Upper lobe of right lung (tissue), 1 donor: ENCODE results near the gene DGAT2L6. TPM values are rescaled to one million over a fixed set of nuclear protein-coding genes. Genes with fewer than 3 reads are reported as not detected.
"Not testable (repeated sequence)": the region's sequence is repeated elsewhere in the genome, so short reads cannot be mapped to it uniquely, and the experiment has no call there.

Experiments
- ATAC-seq: fragments of 200-7000 bp; cut with Tn5 transposase; one replicate; pipeline ENCODE4 v1.9.1; 2020; ENCODE audit warnings: mild to moderate bottlenecking, moderate library complexity
- DNase-seq: peaks from one replicate; pipeline ENCODE4 v3.0.0-alpha.2; 2020
- H3K27ac ChIP-seq: fragments of 200-600 bp; one replicate; pipeline ENCODE4 v1.8.0; 2022
- H3K27me3 ChIP-seq: fragments of 200-600 bp; one replicate; pipeline ENCODE4 v1.8.0; 2022; ENCODE audit warnings: mild to moderate bottlenecking
- H3K36me3 ChIP-seq: fragments of 200-600 bp; one replicate; pipeline ENCODE4 v1.8.0; 2022
- H3K4me1 ChIP-seq: fragments of 200-600 bp; one replicate; pipeline ENCODE4 v1.8.0; 2022
- H3K4me3 ChIP-seq: fragments of 200-600 bp; one replicate; pipeline ENCODE4 v1.8.0; 2022; ENCODE audit warnings: mild to moderate bottlenecking
- H3K9me3 ChIP-seq: fragments of 200-600 bp; one replicate; pipeline ENCODE4 v1.8.0; 2022
- intact Hi-C: fragments of 100-400 bp; cut with DNase I; formaldehyde crosslinking; loops from one replicate; pipeline ENCODE4 v1.11.0; 2022
- total RNA-seq: library from RNA; stranded (reverse); fragmentation: NEBNext Ultra II Directional; extraction: Animal tissue kit (Norgen Biotek cat#: 25700); gene quantifications from one replicate; pipeline ENCODE4 v1.2.1, GENCODE V29; 2021
- TF ChIP-seq, protein P1 (sequence below): fragments of 200-600 bp; IDR thresholded peaks from one replicate; pipeline ENCODE4 v1.8.0; 2022; ENCODE audit warnings: antibody characterized with exemption
- donor health status: DM: no; HTN: yes; CAD: no; lungs with severe emphysema.

The DGAT2L6 gene
- total RNA-seq, 1 donor from 2014 or later = not detected

DNA sequence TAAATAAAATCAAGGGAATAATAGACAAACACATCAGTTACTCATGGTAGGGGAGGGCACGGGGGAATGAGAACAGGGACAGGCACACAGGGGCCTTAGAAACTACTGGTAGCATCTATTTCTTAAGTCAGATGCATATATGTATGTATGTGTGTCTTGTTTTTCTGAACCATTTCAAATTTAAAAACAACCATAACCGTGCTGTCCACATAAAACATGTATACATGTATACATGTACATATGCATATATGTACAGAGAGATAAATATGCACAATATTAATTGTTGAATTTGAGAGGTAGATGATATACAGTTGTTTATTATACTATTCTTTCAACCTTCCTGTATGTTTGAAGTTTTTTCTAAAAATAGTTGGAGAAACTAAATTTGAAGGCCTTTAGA lies 49.4 kb downstream of the DGAT2L6 start:
- intact Hi-C loops = no loop called here
- H3K4me1 ChIP-seq = no peaks in the 10 kb centered on the region
- ATAC-seq = no peak
- no peaks in the 10 kb centered on the region for H3K36me3 ChIP-seq
- H3K27me3 ChIP-seq = no peaks in the 10 kb centered on the region
- TF ChIP-seq, protein P1, sequence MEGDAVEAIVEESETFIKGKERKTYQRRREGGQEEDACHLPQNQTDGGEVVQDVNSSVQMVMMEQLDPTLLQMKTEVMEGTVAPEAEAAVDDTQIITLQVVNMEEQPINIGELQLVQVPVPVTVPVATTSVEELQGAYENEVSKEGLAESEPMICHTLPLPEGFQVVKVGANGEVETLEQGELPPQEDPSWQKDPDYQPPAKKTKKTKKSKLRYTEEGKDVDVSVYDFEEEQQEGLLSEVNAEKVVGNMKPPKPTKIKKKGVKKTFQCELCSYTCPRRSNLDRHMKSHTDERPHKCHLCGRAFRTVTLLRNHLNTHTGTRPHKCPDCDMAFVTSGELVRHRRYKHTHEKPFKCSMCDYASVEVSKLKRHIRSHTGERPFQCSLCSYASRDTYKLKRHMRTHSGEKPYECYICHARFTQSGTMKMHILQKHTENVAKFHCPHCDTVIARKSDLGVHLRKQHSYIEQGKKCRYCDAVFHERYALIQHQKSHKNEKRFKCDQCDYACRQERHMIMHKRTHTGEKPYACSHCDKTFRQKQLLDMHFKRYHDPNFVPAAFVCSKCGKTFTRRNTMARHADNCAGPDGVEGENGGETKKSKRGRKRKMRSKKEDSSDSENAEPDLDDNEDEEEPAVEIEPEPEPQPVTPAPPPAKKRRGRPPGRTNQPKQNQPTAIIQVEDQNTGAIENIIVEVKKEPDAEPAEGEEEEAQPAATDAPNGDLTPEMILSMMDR = no peak
- no peaks in the 10 kb centered on the region for H3K9me3 ChIP-seq
- DNase-seq = no peak
- no peak overlapping the region for H3K27ac ChIP-seq
- no peak overlapping the region for H3K4me3 ChIP-seq

DNA sequence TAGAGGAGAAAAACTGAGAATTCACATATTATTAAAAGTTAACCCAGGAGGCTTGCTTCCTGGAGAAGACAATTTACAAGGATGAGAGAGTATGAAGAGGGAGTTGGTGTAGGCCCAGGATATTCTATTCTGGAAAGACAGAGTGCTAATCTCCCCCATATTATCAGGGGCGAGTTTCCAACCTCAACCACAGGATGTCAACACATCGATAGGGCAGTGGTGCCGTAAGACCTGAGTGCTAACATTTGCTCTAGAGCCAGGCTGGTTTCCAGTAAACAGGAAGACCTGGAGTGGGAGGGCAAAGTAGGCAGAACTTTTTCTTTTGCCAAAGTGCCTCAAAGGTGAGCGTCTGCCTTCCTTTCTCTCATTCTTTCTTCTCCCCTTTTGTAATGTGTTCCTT lies 54.4 kb downstream of the DGAT2L6 start:
- Histone ChIP-seq H3K4me1 (no peaks in the 10 kb centered on the region), H3K27me3 (no peaks in the 10 kb centered on the region)
- TF ChIP-seq, protein P1 = no peak

DNA sequence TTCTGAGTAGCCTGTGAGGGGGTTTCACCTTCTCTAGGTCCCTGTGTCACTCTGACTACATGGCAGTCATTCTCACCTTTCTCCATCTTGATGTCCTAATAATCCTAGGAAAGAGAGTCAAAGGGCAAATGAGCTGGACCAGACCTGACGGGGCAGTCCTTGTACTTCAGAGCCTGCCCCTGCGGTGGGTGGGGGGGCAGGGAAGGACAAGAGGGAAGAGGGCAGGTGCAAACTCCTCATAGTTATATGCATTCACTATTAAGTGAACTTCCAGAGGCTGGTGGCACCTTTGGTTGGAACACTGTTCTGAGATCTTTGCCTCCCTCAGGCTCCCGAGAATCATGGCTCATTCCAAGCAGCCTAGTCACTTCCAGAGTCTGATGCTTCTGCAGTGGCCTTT lies 57.1 kb downstream of the DGAT2L6 start, which contains the start of gene AWAT1:
Gene AWAT1 (plus strand): TSS at position 301 of the 400 bp plus-strand sequence. CDS start 41 bp downstream, at position 342.
- no peaks in the 10 kb centered on the region for H3K27me3 ChIP-seq
- no peaks in the 10 kb centered on the region for H3K9me3 ChIP-seq
- H3K27ac ChIP-seq = no peak within 1 kb of the TSS
- TF ChIP-seq, protein P1 = no peak
- DNase-seq (no peak), ATAC-seq (no peak)
- intact Hi-C loops = no loop called here
- H3K36me3 ChIP-seq = no peaks in the 10 kb centered on the region
- no peaks in the 10 kb centered on the region for H3K4me1 ChIP-seq
- no peak within 1 kb of the TSS for H3K4me3 ChIP-seq

More for the DNA sequence above, 54.4 kb downstream of the DGAT2L6 start:
- intact Hi-C loops = no loop called here
- Histone ChIP-seq H3K36me3 (no peaks in the 10 kb centered on the region), H3K9me3 (no peaks in the 10 kb centered on the region), H3K4me3 (no peak overlapping the region), H3K27ac (no peak overlapping the region)
- ATAC-seq (no peak), DNase-seq (no peak)

DNA sequence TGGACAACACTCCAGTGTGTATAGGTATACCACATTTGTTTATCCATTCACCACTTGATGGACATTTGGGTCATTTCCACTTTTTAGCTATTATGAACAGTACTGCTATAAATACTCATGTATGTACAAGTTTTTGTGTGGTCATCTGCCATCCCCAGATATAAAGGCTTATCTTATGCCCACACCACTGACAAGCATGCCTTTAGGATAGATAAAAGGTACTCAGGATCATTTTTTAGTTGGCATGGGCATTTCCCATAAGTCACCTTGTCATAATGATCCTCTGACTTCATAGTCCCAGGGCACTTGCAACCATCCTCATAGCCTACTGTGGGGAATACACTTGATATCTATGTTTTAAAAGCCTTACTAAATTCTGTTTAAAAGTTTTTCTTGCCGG lies 63.5 kb downstream of the DGAT2L6 start:
- no peaks in the 10 kb centered on the region for H3K27me3 ChIP-seq

DNA sequence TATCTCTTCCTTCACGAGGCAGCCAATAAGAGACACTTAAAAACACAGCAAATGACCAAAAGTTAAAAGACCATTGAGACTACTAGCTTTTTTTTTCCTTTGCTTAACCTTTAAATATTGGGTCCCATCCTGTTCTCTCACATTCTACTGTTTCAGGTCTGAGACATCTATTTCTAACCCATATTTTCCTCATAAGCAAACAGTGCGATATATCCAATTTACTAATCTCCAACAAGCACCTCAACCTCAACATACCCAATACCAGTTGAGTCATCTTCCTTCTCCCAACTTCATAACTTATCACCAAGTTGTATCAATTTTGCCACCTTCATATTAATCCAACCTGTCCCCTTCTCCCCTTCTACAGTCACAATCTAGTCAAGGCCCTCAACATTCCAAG lies 64.2 kb downstream of the DGAT2L6 start:
- ATAC-seq = no peak
- intact Hi-C loops = no loop called here
- H3K36me3 ChIP-seq = no peaks in the 10 kb centered on the region
- no peaks in the 10 kb centered on the region for H3K9me3 ChIP-seq
- TF ChIP-seq, protein P1 = no peak
- no peak overlapping the region for H3K27ac ChIP-seq
- H3K4me1 ChIP-seq = no peaks in the 10 kb centered on the region
- no peak overlapping the region for H3K4me3 ChIP-seq
- no peaks in the 10 kb centered on the region for H3K27me3 ChIP-seq
- no peak for DNase-seq

More for the DNA sequence above, 63.5 kb downstream of the DGAT2L6 start:
- intact Hi-C loops = no loop called here
- Histone ChIP-seq H3K27ac (no peak overlapping the region), H3K4me3 (no peak overlapping the region), H3K36me3 (no peaks in the 10 kb centered on the region), H3K4me1 (no peaks in the 10 kb centered on the region), H3K9me3 (no peaks in the 10 kb centered on the region)
- TF ChIP-seq, protein P1 = no peak
- DNase-seq (no peak), ATAC-seq (no peak)

DNA sequence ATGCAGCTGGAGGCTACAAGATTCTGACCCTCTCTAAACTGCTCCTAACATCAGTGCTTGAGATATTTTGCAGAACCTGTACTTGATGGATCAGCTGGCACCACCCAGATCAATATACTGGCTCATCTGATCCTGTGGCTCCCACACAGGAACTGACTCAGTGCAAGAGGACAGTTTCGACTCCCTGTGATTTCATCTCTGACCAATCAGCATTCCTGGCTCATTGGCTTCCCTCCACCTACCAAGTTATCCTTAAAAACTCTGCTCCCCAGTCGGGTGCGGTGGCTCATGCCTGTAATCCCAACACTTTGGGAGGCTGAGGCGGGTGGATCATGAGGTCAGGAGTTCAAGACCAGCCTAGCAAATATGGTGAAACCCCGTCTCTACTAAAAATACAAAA lies 66.3 kb downstream of the DGAT2L6 start:
- H3K4me1 ChIP-seq, H3K27ac ChIP-seq, H3K27me3 ChIP-seq, DNase-seq, ATAC-seq, intact Hi-C loops, H3K4me3 ChIP-seq, H3K9me3 ChIP-seq, H3K36me3 ChIP-seq: not testable (repeated sequence)
